ENCODE data around the gene RASD2.

RASD2 gene

GRCh38 chr22:35518811-35519210 is 21.8 kb upstream of the RASD2 start:
- DNase-seq (ENCODE audit: low read depth, low spot score) = no peak

GRCh38 chr22:35519306-35520000 is 21.2 kb upstream of the RASD2 start:
- DNase-seq (ENCODE audit: low read depth, low spot score) = no peak

- DNase-seq (ENCODE audit: low read depth, low spot score) = no peak
These were observed 19.0 kb upstream of the RASD2 start for GRCh38 chr22:35521358-35522224.

GRCh38 chr22:35522225-35523149 is 18.1 kb upstream of the RASD2 start:
- no peak for DNase-seq (ENCODE audit: low read depth, low spot score)

GRCh38 chr22:35523167-35523947 is 17.3 kb upstream of the RASD2 start:
- DNase-seq (ENCODE audit: low read depth, low spot score) = no peak

GRCh38 chr22:35524966-35525686 is 15.5 kb upstream of the RASD2 start:
- DNase-seq (ENCODE audit: low read depth, low spot score) = no peak

- DNase-seq (ENCODE audit: low read depth, low spot score) = no peak
These were observed 14.8 kb upstream of the RASD2 start for GRCh38 chr22:35525687-35526332.

GRCh38 chr22:35526333-35526979 is 14.2 kb upstream of the RASD2 start:
- no peak for DNase-seq (ENCODE audit: low read depth, low spot score)

- DNase-seq (ENCODE audit: low read depth, low spot score) = no peak
These were observed 11.7 kb upstream of the RASD2 start for GRCh38 chr22:35528927-35529326.

GRCh38 chr22:35530700-35531099 is 9.9 kb upstream of the RASD2 start:
- DNase-seq (ENCODE audit: low read depth, low spot score) = no peak

GRCh38 chr22:35531202-35531601 is 9.4 kb upstream of the RASD2 start:
- no peak for DNase-seq (ENCODE audit: low read depth, low spot score)

- no peak for DNase-seq (ENCODE audit: low read depth, low spot score)
These were observed 9.0 kb upstream of the RASD2 start for GRCh38 chr22:35531676-35532075.

- DNase-seq (ENCODE audit: low read depth, low spot score) = no peak
These were observed 7.1 kb upstream of the RASD2 start for GRCh38 chr22:35533365-35534029.

GRCh38 chr22:35534091-35534490 is 6.5 kb upstream of the RASD2 start:
- DNase-seq (ENCODE audit: low read depth, low spot score) = no peak

- no peak for DNase-seq (ENCODE audit: low read depth, low spot score)
These were observed 3.4 kb upstream of the RASD2 start for GRCh38 chr22:35537232-35537631.

- DNase-seq (ENCODE audit: low read depth, low spot score) = peak; percentile 53
These were observed 1.8 kb upstream of the RASD2 start for GRCh38 chr22:35538801-35539321.

GRCh38 chr22:35539487-35539886 is 1.1 kb upstream of the RASD2 start:
- no peak for DNase-seq (ENCODE audit: low read depth, low spot score)

- no peak for DNase-seq (ENCODE audit: low read depth, low spot score)
These were observed 579 bp upstream of the RASD2 start for GRCh38 chr22:35539910-35540594.
